Fibroblast of lung (primary cell): ENCODE results near the gene ERICH6B.

ENCODE experiments used
- EZH2 ChIP-seq: IDR thresholded peaks from 2 replicates; pipeline ENCODE4 v1.5.1; 2012; ENCODE audit warnings: low read length, control low read depth, mild to moderate bottlenecking; ENCODE audit errors: missing control alignments
- TF ChIP-seq, protein P1 (sequence below), 2 donors: IDR thresholded peaks in 1 of 2; conservative IDR thresholded peaks in 1 of 2; 1 replicate in 1 of 2; 2 replicates in 1 of 2; pipeline ENCODE4 v1.5.1; 2011 to 2012; ENCODE audit warnings: low read length in 2 of 2, control low read depth in 1 of 2, inconsistent platforms in 1 of 2, low read depth in 1 of 2, mild to moderate bottlenecking in 1 of 2

GRCh38 chr13:45626731-45627374, 11.3 kb upstream of the ERICH6B start:
- TF ChIP-seq EZH2: no peak
- TF ChIP-seq, protein P1, sequence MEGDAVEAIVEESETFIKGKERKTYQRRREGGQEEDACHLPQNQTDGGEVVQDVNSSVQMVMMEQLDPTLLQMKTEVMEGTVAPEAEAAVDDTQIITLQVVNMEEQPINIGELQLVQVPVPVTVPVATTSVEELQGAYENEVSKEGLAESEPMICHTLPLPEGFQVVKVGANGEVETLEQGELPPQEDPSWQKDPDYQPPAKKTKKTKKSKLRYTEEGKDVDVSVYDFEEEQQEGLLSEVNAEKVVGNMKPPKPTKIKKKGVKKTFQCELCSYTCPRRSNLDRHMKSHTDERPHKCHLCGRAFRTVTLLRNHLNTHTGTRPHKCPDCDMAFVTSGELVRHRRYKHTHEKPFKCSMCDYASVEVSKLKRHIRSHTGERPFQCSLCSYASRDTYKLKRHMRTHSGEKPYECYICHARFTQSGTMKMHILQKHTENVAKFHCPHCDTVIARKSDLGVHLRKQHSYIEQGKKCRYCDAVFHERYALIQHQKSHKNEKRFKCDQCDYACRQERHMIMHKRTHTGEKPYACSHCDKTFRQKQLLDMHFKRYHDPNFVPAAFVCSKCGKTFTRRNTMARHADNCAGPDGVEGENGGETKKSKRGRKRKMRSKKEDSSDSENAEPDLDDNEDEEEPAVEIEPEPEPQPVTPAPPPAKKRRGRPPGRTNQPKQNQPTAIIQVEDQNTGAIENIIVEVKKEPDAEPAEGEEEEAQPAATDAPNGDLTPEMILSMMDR (conservative IDR thresholded peaks at IDR 0.05 in 1 of 2, IDR thresholded peaks at IDR 0.05 in 1 of 2; ENCODE audit: low read depth in 1 of 2, low read length in 2 of 2): no peak
